Vagina (tissue), 2 donors: ENCODE measurements around the gene IFI6.

Experiments used
- POLR2A ChIP-seq, 2 donors: fragments of 450-650 bp; IDR thresholded peaks; one replicate each; pipeline ENCODE4 v1.6.1; 2017; ENCODE audit warnings: antibody characterized with exemption in 2 of 2, mild to moderate bottlenecking in 2 of 2, moderate library complexity in 2 of 2
- POLR2AphosphoS5 ChIP-seq, 2 donors: sonication (generic); formaldehyde crosslinking; IDR thresholded peaks; one replicate each; pipeline ENCODE4 v1.9.0; 2017; ENCODE audit warnings: antibody characterized with exemption in 2 of 2, mild to moderate bottlenecking in 2 of 2, low read depth in 1 of 2; ENCODE audit not compliant: insufficient read depth in 1 of 2
- TF ChIP-seq, protein P1 (sequence below), 3 experiments: fragments of 450-650 bp in 2 of 3; fragments of 200-600 bp in 1 of 3; sonication (generic) in 1 of 3; IDR thresholded peaks; one replicate each; pipeline ENCODE4 v1.5.1; 2017 to 2019; ENCODE audit warnings: antibody characterized with exemption in 3 of 3, mild to moderate bottlenecking in 2 of 3, moderate library complexity in 2 of 3

DNA sequence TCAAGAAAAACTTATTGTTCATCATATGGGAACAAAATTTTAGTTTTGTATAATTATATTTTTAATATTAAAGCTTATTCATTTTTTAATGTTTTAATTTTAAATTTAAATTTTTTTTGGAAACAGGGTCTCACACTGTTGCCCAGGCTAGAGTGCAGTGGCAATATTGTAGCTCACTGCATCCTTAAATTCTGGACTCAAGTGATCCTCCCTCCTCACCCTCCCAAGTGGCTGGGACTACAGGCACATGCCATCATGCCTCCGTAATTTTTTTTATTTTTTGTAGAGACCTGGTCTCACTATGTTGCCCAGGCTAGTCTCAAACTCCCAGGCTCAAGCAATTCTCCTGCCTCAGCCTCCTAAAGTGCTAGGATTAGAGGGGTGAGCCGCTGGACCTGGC is 33.6 kb upstream of the IFI6 start:
- TF ChIP-seq POLR2A (IDR thresholded peaks at IDR 0.05) (no peak), POLR2AphosphoS5 (IDR thresholded peaks at IDR 0.05; ENCODE audit: insufficient read depth in 1 of 2, low read depth in 1 of 2) (no peak)
- TF ChIP-seq, protein P1, sequence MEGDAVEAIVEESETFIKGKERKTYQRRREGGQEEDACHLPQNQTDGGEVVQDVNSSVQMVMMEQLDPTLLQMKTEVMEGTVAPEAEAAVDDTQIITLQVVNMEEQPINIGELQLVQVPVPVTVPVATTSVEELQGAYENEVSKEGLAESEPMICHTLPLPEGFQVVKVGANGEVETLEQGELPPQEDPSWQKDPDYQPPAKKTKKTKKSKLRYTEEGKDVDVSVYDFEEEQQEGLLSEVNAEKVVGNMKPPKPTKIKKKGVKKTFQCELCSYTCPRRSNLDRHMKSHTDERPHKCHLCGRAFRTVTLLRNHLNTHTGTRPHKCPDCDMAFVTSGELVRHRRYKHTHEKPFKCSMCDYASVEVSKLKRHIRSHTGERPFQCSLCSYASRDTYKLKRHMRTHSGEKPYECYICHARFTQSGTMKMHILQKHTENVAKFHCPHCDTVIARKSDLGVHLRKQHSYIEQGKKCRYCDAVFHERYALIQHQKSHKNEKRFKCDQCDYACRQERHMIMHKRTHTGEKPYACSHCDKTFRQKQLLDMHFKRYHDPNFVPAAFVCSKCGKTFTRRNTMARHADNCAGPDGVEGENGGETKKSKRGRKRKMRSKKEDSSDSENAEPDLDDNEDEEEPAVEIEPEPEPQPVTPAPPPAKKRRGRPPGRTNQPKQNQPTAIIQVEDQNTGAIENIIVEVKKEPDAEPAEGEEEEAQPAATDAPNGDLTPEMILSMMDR (IDR thresholded peaks at IDR 0.05): no peak
